Measurements from ENCODE around the gene RTP5.

- TF ChIP-seq, protein P1, sequence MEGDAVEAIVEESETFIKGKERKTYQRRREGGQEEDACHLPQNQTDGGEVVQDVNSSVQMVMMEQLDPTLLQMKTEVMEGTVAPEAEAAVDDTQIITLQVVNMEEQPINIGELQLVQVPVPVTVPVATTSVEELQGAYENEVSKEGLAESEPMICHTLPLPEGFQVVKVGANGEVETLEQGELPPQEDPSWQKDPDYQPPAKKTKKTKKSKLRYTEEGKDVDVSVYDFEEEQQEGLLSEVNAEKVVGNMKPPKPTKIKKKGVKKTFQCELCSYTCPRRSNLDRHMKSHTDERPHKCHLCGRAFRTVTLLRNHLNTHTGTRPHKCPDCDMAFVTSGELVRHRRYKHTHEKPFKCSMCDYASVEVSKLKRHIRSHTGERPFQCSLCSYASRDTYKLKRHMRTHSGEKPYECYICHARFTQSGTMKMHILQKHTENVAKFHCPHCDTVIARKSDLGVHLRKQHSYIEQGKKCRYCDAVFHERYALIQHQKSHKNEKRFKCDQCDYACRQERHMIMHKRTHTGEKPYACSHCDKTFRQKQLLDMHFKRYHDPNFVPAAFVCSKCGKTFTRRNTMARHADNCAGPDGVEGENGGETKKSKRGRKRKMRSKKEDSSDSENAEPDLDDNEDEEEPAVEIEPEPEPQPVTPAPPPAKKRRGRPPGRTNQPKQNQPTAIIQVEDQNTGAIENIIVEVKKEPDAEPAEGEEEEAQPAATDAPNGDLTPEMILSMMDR (IDR thresholded peaks at IDR 0.05) = no peak
- no peak for TF ChIP-seq EZH2 (IDR thresholded peaks at IDR 0.05; ENCODE audit: borderline replicate concordance, insufficient read depth, low read depth, low read length, poor library complexity, severe bottlenecking)
These were observed 30.9 kb downstream of the RTP5 start for GRCh38 chr2:241900251-241901017.

Measured in B cell (primary cell).